ENCODE results near the gene HOXA9.

GRCh38 chr7:27162561-27163287, 2.6 kb downstream of the HOXA9 start:
- TF ChIP-seq MAX (IDR thresholded peaks at IDR 0.05; ENCODE audit: low read depth, low read length) (no peak), CTCF (IDR thresholded peaks at IDR 0.05; ENCODE audit: low read depth, low read length) (no peak), POLR2A (IDR thresholded peaks at IDR 0.05; ENCODE audit: extremely low read depth, insufficient read length) (no peak), MYC (IDR thresholded peaks at IDR 0.05; ENCODE audit: low read depth, low read length) (no peak)

Measured in NB4 (cell line).